Measurements from ENCODE around the gene RNASEH2A. TPM values are rescaled to one million over a fixed set of nuclear protein-coding genes. Genes with fewer than 3 reads are reported as not detected.

RNASEH2A gene
- total and polyA plus RNA-seq, 2 of the 13 experiments (the other 11 are each of a cell fraction or from before 2014, with no cell fraction given), result 25.1 to 35.8 TPM

- peak; percentile 77 for TF ChIP-seq ZNF687 (CRISPR knock-in tag; IDR thresholded peaks at IDR 0.05)
- TF ChIP-seq KLF16 (CRISPR knock-in tag; IDR thresholded peaks at IDR 0.05), result peak in 1 of 2 experiments; percentile 64; a peak in 1 of 4 replicates
- TF ChIP-seq ZBTB44 (CRISPR knock-in tag; IDR thresholded peaks at IDR 0.05), result no peak
- TF ChIP-seq GLMP (CRISPR knock-in tag; IDR thresholded peaks at IDR 0.05; ENCODE audit: borderline replicate concordance), result no peak
- no peak for TF ChIP-seq ZNF7 (CRISPR knock-in tag; IDR thresholded peaks at IDR 0.05)
- no peak for TF ChIP-seq TBL1XR1 (IDR thresholded peaks at IDR 0.05; ENCODE audit: borderline replicate concordance, low read length, partially characterized antibody)
- TF ChIP-seq PBX3 (CRISPR knock-in tag; IDR thresholded peaks at IDR 0.05; ENCODE audit: borderline replicate concordance), result no peak
- no peak for TF ChIP-seq ZNF543 (CRISPR knock-in tag; IDR thresholded peaks at IDR 0.05)
- peak; percentile 20; the same call in 1 of the 2 replicates for TF ChIP-seq ZNF263 (CRISPR knock-in tag; IDR thresholded peaks at IDR 0.05)
- TF ChIP-seq POGZ (CRISPR knock-in tag; IDR thresholded peaks at IDR 0.05), result no peak
- TF ChIP-seq POLR2AphosphoS2 (IDR thresholded peaks at IDR 0.05; ENCODE audit: low read depth, low read length), result no peak
- peak; percentile 98 for TF ChIP-seq STAG1 (CRISPR knock-in tag; IDR thresholded peaks at IDR 0.05)
- TF ChIP-seq ZNF597 (CRISPR knock-in tag; IDR thresholded peaks at IDR 0.05), result no peak
- no peak for TF ChIP-seq ZNF160 (CRISPR knock-in tag; IDR thresholded peaks at IDR 0.05)
- TF ChIP-seq ZNF501 (CRISPR knock-in tag; IDR thresholded peaks at IDR 0.05), result 0 out of 2 replicates have a peak, but pooled peaks have one; percentile 14
- TF ChIP-seq ZKSCAN8 (CRISPR knock-in tag; IDR thresholded peaks at IDR 0.05; ENCODE audit: borderline replicate concordance), result peak; percentile 24; the same call in 1 of the 2 replicates
- TF ChIP-seq EHMT2 (IDR thresholded peaks at IDR 0.05; ENCODE audit: borderline replicate concordance, low read depth, low read length), result no peak
These were observed 41.1 kb downstream of the RNASEH2A start (continued) for GRCh38 chr19:12847159-12848139.
